HG03175 (cell line): ENCODE data around the gene FMO2.

Source experiments
- ATAC-seq: cut with Tn5 transposase; IDR thresholded peaks from one replicate; pipeline ENCODE4 v1.9.1; 2021; ENCODE audit warnings: mild to moderate bottlenecking, moderate library complexity; ENCODE audit not compliant: unreplicated experiment

FMO2 gene

GRCh38 chr1:171185091-171185490 lies at the start of gene FMO2:
FMO2 (plus strand) TSS chr1:171185300; CDS start chr1:171185714, 414 bp downstream.
- ATAC-seq, result no peak

- ATAC-seq, result no peak
These were observed 47.5 kb upstream of the FMO2 start for GRCh38 chr1:171137580-171137979.

GRCh38 chr1:171138980-171139379 lies 46.1 kb upstream of the FMO2 start:
- ATAC-seq, result no peak

- no peak for ATAC-seq
These were observed 45.2 kb upstream of the FMO2 start for GRCh38 chr1:171139890-171140289.

GRCh38 chr1:171140401-171140800 lies 44.7 kb upstream of the FMO2 start:
- ATAC-seq, result no peak

GRCh38 chr1:171140956-171141687 lies 44.0 kb upstream of the FMO2 start:
- no peak for ATAC-seq

- ATAC-seq, result no peak
These were observed 43.2 kb upstream of the FMO2 start for GRCh38 chr1:171141688-171142415.

- ATAC-seq, result no peak
These were observed 42.4 kb upstream of the FMO2 start for GRCh38 chr1:171142416-171143385.

- ATAC-seq, result no peak
These were observed 34.9 kb upstream of the FMO2 start for GRCh38 chr1:171150156-171150555.

- no peak for ATAC-seq
These were observed 32.6 kb upstream of the FMO2 start for GRCh38 chr1:171152549-171152948.

GRCh38 chr1:171155484-171155883 lies 29.6 kb upstream of the FMO2 start:
- ATAC-seq, result no peak

GRCh38 chr1:171158096-171158495 lies 27.0 kb upstream of the FMO2 start:
- ATAC-seq, result no peak

GRCh38 chr1:171158551-171158950 lies 26.5 kb upstream of the FMO2 start:
- no peak for ATAC-seq

- ATAC-seq, result no peak
These were observed 26.0 kb upstream of the FMO2 start for GRCh38 chr1:171159148-171159547.

- peak; percentile 68 for ATAC-seq
These were observed 24.9 kb upstream of the FMO2 start for GRCh38 chr1:171160211-171160610.

GRCh38 chr1:171160639-171161354 lies 24.3 kb upstream of the FMO2 start:
- no peak for ATAC-seq

- ATAC-seq, result no peak
These were observed 23.7 kb upstream of the FMO2 start for GRCh38 chr1:171161431-171161830.

GRCh38 chr1:171166361-171166760 lies 18.7 kb upstream of the FMO2 start:
- ATAC-seq, result no peak

GRCh38 chr1:171167785-171168184 lies 17.3 kb upstream of the FMO2 start:
- ATAC-seq, result no peak

GRCh38 chr1:171172471-171172870 lies 12.6 kb upstream of the FMO2 start:
- no peak for ATAC-seq

- ATAC-seq, result no peak
These were observed 12.0 kb upstream of the FMO2 start for GRCh38 chr1:171173069-171173468.
